Hindlimb muscle (tissue), 1 donor: ENCODE results near the gene FERMT2. TPM values are rescaled to one million over a fixed set of nuclear protein-coding genes. Genes with fewer than 3 reads are reported as not detected.
A peak's percentile ranks its signal among the peaks of the same experiment; 100 is the strongest.

ENCODE experiments used
- DNase-seq: peaks from one replicate; pipeline ENCODE4 v3.0.0-alpha.2; 2013
- polyA plus RNA-seq: library from polyadenylated mRNA; unstranded; fragments of 120-200 nt; gene quantifications from one replicate; pipeline ENCODE4 v1.2.1, GENCODE V29; 2013; ENCODE audit not compliant: insufficient read length

Gene FERMT2
- polyA plus RNA-seq, 1 donor = 80.5 TPM

DNA sequence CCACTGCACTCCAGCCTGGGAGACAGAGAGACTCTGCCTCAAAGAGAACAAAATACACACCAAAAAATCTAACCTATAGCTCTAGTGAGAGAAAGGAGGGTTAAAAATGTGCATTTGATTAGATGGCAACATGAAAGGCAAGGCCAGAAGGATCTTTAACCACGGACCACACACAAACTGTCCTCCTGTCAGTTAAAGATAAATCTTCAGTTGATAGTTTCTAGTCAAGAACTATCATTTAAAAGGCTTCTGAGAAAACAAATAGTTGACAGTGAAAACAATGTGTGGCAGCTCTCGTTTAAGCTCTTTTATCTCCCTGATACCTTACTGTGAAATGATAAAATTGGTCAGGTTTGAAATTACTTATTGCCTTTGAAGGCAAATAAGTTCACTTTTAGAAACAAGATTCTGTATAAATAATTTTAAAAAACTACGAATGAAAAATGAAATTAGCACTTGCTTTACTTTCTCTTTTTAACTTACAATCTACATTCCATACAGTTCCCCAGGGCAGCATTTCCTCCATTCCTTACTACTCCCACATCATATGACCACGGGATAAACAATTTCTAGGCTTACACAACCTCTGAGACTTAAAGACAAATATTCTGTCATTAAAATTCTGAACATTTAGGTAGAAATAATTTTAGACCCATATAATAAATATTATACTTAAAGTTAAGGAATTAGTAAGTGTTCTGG lies 88.1 kb downstream of the FERMT2 start:
- DNase-seq = no peak

DNA sequence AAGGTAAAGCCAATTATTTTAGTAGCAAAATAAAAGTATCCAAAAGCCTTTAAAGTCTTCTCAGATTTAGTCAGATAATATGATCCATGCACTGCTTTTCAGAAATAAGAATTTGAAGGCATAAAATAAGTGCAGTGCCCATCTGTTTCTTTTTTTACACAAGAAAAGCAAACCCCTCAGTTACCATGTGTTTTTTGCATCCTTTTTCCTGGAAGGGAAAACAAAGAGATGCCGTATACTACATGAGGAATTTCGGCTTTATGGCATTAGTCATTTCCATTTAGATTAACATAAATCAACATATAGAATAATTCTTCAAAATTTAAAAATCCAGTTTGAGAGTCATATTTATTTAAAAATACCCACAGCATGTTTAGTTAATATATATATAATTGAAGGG lies 89.4 kb downstream of the FERMT2 start:
- DNase-seq = no peak

DNA sequence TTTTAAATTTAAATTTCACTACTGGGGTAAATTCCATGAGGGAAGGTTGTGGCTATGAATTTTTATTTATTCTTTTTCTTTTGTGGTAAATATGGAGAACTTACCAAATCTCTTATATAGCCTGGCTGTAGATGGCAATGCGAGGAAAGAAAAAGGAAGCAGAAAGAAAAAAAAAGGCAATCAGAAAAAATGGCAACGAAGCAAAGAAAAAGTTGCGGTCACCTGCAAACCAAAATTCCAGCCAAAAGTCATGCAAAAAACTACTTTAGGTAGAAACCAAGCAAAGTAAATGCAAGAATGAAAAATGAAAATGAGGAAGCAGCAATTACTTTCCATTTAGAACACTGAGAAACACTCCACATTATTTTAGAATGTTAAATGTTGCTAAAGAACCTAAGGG lies 89.9 kb downstream of the FERMT2 start:
- no peak for DNase-seq

DNA sequence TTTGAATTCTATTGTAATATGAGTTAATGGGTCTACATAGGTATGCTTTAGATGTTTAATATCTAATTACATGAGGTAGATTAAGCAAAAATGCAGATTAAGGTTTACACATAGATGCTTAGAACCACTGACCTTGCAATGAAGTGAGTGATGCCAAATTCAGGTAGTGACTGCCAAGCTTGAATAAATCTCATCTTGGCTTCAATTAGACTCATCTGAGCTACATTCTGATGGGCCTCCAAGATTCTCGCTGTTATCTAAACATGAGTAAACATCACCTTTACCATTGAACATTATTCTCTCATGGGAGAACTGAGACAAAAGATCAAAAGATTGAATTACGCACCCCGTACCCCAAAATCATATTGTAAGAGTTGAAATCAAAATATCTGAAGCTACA lies 90.6 kb downstream of the FERMT2 start:
- no peak for DNase-seq

DNA sequence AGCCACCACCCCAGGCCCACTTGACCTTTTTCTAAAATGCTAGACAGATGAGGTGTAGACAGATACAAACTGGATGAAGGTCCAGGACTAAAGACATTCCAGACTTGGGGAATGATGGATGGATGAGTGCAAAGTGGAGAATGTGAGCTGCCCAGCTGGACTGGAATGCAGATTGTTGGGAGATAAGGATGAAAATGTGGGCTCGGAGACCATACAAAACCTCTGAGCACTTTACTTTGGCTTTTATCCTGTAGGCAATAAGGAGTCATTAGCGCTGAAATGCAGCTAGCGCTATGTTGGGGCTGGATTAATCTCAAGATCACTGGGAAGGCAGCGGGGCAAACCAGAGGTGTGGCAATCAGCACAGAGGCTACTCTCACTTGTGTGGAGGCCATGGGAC lies 94.7 kb downstream of the FERMT2 start:
- no peak for DNase-seq

DNA sequence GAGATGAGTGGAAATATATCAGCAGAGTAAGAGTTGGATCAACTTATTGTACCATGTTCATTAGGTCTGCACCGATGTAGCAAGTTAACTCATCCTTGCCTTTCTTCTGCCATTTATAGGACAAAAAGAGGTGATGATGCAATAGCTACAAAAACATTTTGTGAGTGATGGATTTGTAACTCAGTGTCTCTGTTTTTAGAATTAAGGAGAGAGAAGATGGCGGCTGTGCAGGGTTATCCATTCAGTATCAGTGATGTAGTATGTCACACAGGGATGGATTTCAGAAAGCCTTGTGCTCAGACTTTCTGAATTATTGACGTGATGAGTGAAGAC lies 97.4 kb downstream of the FERMT2 start:
- DNase-seq = no peak

DNA sequence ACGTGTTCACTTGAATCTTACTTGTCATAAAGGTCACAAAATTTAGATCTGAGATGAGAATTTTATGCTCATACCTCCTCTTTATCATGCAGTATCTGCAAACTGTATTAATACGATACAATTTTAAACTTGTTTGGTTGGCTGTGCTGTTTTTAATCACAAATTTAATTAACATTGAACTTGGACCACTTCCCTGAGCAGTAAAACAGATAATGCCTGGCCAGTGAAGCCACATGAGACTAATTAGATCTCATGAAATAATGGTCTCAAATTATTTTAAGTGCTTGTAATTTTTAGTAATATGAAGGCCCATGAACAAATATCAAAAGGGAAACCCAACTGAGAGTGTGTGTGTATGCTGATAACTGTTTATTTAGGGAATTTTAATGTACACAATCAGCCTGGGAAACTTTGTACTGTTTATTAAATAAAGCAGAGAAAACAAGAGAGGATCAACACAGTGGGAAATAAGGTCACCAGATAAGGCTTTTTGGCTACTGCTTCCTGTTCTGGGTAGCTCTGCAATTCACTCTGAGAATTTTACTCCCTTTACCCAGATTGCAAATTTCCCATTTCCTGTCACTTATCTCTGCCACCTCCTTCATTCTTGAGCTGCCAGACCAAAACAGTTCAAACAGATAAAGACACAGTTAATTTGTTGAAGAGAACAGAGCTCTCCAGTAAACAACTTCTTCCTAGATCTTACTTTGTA lies 97.9 kb downstream of the FERMT2 start:
- no peak for DNase-seq

DNA sequence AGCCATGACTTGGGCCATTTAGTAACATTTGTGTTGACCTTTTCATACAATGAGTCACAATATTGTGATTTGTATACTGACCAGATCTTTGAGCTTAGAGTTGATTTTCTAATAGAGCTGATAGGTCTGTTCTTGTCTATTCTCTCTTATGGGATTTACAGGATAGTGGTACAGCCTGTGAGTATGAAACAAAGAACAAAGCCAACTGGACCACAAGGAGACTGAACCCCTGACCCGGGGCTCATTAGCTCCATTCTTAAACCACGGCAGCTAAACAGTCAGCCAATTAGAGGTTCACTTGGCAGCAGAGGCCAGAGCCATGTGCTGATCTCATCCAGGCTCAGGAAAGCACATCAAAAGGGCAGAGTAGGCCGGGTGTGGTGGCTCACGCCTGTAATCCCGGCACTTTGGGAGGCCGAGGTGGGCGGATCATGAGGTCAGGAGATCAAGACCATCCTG lies 100.4 kb downstream of the FERMT2 start:
- DNase-seq = no peak

DNA sequence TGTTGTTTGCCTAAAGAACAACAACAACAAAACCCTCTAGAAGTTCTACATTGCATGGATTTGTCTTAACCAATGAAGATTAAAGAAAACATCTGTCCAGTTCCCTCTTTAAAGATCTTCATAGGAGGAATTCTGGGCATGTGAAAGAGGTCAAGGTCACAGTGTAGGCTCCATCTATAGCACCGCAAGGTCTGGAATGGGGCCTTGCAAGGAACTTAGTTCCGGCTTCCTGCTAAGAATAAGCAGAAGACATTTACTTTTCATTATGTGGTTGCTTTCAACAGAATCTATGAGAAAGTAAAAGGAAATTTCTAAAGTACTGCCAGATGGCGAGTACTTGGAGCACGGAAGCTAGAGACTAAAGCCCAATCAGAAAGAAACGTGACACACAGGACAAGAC lies 102.2 kb downstream of the FERMT2 start:
- no peak for DNase-seq

DNA sequence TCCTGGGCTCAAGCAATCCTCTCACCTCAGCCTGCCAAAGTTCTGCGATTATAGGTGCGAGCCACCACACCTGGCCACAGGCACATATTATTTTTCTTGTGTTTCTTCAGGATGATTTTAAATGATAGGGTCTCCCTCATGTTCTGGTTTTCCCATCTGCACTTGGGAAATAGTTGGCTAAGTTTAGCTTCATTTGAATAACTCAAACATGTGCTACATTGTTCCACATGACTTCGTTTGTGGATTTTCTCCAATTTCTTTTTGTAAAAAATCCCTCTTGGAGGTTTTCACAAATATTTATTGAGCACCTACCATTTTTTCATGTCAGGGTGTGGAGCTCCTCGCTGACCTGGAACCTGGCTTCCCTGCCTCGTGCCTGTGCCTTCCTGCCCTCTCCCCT lies 104.3 kb downstream of the FERMT2 start:
- no peak for DNase-seq

DNA sequence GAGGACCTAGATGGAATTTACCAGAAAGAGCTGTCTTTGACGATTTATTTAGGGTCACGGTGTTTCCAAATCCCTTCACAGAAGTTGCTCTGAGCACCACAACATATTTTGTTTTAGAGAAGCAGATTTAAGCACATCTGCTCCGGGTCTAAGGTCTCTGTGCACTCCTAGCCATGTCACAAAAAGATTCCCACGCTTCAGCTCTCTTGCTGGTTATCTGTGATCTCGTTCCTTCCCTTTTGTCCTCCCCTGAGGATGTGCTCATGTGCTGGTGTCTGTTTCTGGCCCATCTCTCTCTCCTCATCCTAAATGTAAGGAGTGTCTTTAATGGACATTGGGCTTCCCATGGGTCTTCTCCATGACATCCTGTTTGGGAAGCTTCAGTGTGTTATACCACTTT lies 105.8 kb downstream of the FERMT2 start:
- peak; percentile 36 for DNase-seq

DNA sequence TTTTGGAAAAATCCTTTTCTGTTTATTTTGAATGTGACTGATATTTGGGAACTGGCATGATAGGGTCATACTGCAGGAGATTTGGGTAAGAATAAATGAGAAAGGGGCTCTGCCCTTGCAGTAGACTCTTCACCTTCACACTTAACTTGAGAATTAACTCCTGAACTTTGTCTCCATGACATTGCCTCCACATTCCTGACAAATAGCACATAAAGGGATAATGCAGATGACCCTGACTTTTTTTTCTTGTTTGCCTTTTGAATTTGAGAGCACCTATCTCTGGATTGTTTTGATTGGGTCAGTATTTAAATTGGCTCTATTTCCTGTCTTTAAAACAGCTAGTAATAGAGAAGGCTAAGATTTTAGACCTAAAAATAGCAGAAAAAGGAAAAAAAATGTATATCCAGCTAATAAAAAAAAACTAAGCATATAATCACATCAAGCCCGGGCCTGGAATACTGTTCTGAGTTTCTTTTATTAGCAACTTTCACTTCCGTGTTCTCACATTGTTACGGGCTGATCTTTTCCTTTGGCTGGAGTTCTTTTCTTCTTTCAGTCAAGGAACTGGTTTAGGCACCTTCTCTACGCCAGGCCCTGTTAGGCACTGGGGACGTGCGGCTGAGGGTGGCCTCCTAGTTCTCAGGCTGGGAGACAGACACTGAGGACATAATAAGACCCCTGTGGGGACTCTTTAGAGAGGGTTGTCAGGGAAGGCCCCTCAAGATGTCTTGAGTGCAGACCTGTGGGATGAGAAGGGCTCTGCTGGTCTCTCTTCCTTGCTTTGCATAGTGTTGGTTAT lies 106.4 kb downstream of the FERMT2 start:
- DNase-seq = peak; percentile 42

DNA sequence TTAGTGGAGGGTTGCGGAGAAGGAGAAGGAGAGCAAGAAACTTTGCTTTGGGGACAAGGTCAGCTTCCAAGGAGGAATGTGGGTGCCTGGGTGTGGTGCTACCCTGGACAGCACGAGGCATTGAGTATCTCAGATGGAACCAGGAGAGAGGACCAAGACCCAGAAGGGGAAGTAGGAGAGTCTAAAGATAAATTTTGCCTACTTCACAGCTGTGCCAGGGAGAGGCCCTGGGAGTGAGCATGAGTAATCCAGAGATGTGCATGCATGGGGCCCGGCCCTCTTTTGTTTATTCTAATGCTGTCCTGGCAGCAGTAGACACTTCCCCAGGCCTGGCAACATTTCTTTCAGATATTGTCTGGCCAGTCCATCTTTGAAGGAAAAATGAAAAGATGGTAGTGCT lies 110.0 kb downstream of the FERMT2 start:
- no peak for DNase-seq

DNA sequence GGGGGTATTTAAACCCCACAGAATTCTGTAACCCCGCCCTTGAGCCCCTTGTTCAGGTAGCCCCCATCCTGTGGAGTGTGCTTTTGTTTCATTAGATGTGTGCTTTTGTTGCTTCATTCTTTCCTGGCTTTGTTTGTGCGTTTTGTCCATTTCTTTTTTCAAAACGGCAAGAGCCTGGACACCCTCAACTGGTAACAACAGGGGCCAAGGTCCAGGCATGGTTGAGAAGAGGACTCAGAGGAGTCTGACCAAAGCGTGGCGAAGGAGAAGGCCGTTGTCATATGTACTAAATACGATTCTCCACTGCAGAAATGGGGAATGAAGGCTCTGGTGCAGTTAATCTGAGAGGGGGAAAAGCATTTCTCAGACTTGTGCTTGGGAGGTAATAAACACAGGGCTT lies 113.4 kb downstream of the FERMT2 start:
- DNase-seq = no peak

DNA sequence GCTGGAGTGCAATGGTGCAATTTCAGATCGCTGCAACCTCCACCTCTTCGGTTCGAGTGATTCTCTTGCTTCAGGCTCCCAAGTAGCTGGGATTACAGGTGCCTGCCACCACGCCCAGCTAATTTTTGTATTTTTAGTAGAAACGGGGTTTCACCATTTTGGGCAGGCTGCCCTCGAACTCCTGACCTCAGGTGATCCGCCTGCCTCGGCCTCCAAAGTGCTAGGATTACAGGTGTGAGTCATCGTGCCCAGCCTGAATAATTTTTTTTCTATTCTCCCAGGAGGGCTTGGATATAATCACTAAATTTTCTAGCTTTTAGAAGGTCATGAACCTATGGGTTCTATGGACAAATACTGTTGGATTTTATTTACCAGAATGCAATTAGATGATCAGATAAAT lies 114.8 kb downstream of the FERMT2 start:
- no peak for DNase-seq

DNA sequence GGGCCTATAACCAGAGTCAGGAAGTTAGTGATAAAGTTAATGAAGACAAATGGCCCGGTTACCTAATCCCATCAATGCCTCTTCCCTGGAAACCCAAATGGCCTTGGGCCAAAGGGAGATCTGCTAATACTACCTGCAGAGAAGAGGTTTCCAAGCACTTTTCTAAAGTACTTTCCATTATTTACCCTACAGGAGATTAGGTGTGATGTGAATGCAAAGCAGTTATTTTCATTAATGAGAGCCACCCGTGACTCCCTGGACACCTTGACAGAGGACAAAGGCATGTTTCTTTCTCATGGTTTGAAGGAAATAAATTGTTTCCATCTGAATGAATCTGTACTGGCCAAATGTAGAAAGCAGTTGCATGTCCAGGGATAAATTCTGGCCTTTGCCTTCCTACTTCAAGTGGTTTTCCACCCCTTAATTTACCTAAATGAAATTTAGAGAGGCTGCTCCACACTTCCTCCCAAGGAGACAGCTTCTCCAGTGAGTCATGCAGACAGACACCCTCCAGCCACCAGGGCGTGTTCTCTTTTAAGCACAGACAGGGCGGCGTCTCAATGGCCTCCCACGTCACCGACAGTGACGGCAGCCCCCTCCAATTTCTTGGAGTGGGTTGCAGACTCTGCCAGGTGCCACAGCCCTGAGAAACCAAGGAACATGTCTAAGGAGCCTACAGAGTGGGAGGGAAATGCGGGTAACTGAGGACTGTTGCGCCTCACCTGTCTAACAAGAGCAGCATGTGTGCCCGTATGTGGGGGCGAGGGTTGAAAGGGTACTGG lies 115.5 kb downstream of the FERMT2 start:
- no peak for DNase-seq

DNA sequence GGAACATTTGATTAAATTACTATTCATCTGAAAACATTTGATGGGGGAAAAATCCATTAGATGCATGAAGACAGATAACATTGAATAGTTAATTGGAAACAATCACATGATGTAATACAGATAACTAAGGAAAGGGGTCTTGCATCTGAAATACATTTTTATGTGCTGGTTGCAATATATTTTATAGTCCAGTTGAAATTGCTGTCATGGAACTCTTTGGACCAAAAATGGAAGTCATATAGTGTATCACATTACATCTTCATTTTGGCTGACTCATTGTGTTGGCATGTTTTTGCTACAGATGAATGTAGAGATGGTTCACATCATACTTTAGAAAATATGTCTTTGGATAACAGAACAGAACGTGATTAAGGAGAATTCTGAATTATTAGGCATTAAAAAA lies 116.4 kb downstream of the FERMT2 start:
- DNase-seq = no peak

DNA sequence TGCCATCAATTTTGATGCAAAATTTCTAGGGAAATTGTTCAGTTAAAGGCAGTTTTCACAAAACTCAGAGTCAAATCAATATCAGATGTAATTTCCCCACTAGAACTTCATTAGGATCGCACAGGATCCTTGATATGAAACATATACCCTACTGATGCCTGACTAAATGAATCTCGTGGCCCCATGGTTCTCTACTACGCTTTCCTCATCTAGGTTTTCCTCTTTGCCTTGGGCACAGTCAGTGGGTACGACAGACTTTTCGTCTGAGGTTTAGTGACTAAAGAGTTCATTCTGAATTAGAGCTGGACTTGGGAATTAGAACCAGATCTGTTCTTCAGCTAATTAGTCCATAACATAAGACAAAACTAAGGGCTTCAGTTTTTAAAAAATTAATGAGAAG lies 117.0 kb downstream of the FERMT2 start:
- DNase-seq = no peak

DNA sequence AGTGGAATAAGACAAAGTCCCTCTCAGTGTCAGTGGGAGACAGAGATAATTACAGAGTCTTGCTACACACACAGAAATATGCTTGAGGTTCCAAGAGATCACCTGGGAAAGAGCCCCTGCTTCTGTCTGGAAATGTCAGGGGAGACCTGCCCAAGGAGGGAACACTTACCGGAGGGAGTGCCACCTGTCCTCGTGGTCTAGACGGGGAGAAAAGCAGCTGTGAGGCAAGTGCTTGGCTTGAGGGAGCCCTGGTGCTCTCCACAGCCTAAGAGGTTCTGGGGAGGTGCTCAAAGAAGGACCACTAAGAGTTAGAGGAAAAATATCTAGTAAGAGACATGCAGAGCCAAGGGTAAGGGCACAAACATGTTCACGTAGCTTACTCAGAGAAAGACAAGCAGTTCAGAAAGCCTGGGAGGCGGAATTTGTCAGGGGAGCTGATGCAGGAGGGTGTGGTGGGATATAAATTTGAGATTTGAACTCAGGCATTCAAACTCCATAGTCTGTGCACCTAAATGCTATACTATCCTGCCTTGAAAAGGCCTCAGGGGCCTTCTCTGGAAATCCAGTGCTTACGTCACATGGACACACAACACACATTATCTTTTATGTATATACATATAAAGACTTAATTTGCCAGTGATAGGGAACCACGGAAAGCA lies 121.2 kb downstream of the FERMT2 start:
- DNase-seq = no peak

DNA sequence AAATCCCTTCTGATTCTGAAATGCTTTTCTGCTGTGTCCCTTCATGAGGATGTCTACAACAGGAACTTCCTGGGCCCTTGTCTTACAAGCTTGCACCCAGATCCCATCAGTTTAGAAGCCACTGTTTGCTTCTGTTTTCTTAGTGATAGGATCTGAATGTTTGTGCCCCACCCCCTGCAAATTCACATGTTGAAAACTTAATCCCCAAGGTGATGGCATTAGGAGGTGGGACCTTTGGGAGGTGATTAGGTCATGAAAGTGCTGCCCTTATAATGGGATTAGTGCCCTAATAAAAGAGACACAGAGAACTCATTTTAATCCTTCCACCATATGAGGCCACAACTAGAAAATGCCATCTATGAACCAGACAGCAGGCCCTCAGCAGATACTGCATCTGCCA lies 123.4 kb downstream of the FERMT2 start:
- no peak for DNase-seq

DNA sequence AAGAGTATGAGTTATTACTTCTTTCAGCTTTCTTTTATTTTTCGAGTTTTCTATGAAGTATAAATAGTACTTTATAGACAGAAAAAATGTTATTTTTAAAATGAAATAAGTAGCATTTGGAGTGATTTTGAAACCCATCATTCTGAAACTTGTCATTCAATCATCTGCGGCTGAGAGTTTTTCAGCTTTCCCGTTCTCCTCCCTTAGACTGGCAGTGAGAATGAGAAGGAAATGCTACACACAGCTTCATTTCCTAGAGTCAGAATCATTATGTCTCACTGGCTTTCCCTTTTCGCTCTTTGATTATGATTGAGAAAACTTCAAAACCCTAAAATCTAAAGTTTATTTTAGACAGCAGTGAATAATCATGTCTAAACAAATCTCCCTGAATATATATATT lies 125.8 kb downstream of the FERMT2 start:
- no peak for DNase-seq

DNA sequence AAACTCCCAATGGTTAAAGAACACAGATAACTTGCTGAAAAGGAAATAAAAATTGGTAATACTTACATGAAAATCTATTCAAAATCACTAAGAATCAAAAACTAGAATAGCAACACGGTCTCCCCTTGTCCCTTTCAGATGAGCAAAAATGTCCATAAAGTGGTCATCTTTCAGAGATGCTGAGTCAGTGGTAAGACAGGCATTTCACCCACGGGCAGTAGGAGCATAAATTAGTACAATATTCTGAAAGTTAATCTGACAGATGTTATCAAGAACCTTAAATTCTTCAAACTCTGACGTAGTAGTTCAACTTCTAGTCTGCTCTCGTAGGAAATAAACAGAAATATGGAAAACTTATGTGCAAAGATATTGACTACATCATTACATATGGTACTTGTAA lies 126.4 kb downstream of the FERMT2 start:
- DNase-seq = no peak
